GM21360 (cell line): Measurements from ENCODE around the gene HS2ST1.
"Not testable (repeated sequence)": the region's sequence is repeated elsewhere in the genome, so short reads cannot be mapped to it uniquely, and the experiment has no call there.

Source experiments
- ATAC-seq: cut with Tn5 transposase; IDR thresholded peaks from one replicate; pipeline ENCODE4 v1.9.1; 2021; ENCODE audit warnings: mild to moderate bottlenecking, moderate library complexity; ENCODE audit not compliant: unreplicated experiment

Gene HS2ST1

DNA sequence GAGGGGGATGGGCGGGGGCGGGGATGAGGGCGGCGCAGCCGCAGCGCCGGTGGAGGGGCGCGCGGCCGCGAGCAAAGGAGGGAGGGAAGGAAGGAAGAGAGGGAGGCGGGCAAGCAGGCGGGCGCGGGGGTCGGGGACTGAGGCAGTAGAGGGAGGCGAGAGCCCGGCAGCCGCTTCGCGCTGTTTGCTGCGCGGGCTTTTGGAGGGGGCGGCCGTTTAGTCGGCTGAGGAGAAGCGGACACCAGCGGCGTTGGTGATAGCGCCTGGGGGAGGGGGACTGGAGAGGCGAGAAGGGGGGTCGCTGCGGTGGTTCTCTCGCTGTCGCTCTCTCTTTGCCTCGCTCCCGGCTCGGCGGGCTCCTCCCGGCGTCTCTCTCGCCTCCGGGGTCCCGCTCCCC, at the start of gene HS2ST1:
Gene HS2ST1, plus strand, starts transcription at position 35 of the 397 bp plus-strand sequence.
- no peak for ATAC-seq

GRCh38 chr1:86865973-86866637, 48.3 kb upstream of the HS2ST1 start:
- no peak for ATAC-seq

DNA sequence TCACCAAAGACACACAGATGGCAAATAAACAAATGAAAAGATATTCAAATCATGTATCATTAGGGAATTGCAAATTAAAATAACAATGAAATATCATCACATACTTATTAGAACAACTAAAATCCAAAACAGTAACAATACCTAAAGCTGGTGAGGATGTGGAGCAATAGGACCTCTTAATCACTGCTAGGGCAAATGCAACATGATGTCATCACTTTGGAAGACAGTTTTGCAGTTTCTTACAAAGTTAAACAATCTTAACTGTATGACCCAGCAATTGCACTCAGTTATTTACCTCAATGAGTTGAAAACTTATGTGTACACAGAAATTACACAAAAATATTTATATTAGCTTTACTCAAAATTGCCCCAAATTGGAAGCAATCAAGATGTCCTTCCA, 47.8 kb upstream of the HS2ST1 start:
- no peak for ATAC-seq

DNA sequence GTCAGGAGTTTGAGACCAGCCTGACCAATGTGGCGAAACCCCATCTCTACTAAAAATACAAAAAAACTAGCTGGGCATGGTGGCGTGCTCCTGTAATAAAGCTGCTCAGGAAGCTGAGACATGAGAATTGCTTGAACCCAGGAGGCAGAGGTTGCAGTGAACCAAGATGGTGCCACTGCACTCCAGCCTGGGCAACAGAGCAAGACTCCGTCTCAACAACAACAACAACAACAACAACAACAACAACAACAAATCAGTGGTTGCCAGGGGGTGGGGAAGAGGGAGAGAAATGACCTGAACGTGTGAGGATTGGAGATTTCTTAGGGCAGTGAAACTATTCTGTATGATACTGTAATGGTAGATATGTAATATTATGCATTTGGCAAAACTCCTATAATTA, 47.2 kb upstream of the HS2ST1 start:
- ATAC-seq = not testable (repeated sequence)

- no peak for ATAC-seq
Observed at GRCh38 chr1:86868477-86868876, 46.0 kb upstream of the HS2ST1 start.

DNA sequence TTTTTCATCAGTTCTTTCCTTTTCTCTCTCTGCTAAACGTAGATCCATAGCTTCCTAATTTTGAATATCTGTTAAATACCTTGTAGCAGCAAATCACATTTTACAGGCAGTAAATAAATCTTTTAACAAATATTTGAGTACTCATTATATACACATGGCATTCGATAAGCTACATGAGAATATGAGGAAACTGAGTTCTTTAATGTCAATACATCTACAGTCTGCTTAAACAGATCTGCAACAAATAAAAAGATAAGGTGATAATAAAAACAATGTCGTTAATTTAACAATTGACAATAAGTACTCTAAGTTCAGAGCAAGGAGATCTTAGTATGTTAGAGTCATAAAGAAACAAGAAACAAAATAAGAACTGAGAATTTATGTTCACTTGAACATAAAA, 43.4 kb upstream of the HS2ST1 start:
- no peak for ATAC-seq

DNA sequence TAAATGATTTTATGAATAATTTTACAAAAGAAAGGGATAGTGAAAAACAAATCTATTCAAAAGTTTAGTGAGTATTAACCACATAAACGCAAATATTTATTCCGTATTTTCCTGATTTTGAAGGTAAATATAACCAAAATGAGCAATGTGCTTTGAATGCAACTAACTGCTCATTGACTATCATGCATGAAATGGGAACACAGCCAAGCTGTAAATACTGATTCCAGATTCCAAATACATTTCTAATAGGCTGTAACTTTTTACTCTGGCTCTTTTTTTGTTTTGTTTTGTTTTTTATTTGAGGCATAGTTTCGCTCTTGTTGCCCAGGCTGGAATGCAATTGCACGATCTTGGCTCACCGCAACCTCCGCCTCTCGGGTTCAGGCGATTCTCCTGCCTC, 42.3 kb upstream of the HS2ST1 start:
- no peak for ATAC-seq

GRCh38 chr1:86875722-86876121, 38.7 kb upstream of the HS2ST1 start:
- ATAC-seq = no peak

- peak; percentile 57 for ATAC-seq
Observed at GRCh38 chr1:86887479-86888162, 26.8 kb upstream of the HS2ST1 start.

GRCh38 chr1:86888327-86888726, 26.1 kb upstream of the HS2ST1 start:
- no peak for ATAC-seq

DNA sequence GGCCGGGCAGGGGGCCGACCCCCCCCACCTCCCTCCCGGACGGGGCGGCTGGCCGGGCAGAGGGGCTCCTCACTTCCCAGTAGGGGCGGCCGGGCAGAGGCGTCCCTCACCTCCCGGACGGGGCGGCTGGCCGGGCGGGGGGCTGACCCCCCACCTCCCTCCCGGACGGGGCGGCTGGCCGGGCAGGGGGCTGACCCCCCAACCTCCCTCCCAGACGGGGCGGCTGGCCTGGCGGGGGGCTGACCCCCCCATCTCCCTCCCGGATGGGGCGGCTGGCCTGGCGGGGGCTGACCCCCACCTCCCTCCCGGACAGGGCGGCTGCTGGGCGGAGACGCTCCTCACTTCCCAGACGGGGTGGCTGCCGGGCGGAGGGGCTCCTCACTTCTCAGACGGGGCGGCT, 15.0 kb upstream of the HS2ST1 start:
- not testable (repeated sequence) for ATAC-seq

GRCh38 chr1:86905875-86906274, 8.6 kb upstream of the HS2ST1 start:
- ATAC-seq = no peak

- ATAC-seq = no peak
Observed at GRCh38 chr1:86906419-86906818, 8.0 kb upstream of the HS2ST1 start.

GRCh38 chr1:86912281-86912900, 2.0 kb upstream of the HS2ST1 start:
- ATAC-seq = no peak

DNA sequence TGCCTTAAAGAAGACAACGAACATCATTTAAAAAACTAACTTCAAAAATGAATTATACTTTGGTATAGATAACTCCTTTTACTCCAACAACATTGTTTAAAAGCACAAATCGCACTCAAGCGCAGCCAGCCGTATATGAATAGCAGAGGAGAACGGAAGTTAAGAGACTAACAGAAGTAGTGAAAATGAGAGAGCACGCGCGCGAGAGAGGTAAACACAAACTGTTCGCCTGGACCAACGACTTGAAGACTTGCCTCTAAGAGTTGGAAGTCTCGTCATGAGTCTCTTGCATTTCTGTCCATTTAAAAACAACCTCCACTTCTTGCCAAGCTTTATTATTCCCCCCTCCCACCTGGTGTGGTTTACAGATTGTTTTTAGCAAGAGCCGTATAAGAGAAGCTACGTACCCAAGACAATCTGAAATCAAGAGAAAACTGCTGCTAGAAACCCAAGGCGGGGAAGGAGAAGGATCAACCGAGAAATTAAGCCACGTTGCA, 988 bp upstream of the HS2ST1 start:
- no peak for ATAC-seq

DNA sequence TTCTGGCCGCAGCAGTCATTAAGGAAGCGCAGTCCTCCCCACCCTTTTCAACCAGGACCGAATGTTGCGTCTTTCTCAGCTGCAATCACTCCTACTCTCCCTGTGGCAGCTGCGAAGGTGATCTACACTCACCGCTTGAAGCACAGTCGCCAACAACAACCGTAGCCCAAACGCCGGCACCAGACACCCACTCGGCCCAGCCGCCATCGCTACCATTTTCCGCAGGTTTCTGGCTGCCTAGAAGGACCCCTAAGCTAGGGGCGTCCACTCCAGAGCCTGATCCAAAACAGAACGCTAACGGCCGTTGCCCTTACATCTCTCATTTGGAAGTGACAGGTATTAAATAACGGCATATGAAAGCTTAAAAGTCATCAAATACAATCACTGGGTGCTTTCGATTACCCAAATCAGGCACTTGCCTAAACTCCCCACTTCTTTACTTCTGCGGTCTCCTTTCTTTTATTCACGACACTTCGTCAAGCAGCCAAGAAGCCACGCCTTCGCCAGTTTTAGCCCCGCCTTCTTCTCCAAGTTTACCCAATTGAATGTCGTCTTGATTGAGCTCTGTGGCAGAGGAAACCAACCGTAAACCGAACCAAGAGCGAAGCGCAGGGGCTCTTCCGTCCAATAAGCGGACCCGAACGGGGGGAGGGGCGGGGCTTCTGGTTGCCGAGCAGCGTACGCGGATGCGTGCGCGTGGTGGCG, 387 bp upstream of the HS2ST1 start, which contains the start of gene SELENOF:
Gene SELENOF, minus strand, starts transcription at position 231 of the 705 bp plus-strand sequence. Its CDS starts 15 bp downstream, at position 216.
- peak; percentile 79 for ATAC-seq

DNA sequence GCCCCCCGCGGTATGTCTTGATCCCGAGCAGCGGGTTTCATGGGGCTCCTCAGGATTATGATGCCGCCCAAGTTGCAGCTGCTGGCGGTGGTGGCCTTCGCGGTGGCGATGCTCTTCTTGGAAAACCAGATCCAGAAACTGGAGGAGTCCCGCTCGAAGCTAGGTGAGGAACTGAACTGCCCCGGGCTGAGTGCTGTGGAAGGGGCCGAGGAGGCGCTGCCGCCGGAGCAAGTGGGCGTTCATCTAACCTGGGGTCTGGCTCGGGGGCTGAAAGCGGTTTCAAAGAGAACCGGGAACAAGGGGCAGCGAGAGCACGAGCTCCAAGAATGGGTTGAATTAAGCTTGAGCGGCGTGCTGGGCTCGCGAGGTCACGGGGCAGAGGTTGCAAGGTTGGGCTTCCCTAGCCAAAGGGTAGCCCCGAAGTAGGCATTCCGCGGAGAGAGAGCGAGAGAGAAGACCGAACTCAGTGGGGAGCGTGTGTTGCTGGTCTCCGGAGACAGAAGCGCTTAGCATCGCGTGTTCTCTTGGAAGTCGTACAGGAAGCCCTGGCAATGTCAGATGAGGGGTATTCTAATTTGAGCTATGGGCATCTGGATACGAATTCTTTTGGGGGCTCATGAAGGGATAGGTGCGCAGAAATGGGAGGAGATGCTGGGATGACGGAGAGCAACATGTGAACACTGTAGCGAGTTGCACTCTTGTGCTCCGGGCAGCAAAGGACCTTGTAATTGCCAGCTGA, 732 bp downstream of the HS2ST1 start:
- ATAC-seq = no peak

- no peak for ATAC-seq
Observed at GRCh38 chr1:86915737-86916235, 1.4 kb downstream of the HS2ST1 start.

DNA sequence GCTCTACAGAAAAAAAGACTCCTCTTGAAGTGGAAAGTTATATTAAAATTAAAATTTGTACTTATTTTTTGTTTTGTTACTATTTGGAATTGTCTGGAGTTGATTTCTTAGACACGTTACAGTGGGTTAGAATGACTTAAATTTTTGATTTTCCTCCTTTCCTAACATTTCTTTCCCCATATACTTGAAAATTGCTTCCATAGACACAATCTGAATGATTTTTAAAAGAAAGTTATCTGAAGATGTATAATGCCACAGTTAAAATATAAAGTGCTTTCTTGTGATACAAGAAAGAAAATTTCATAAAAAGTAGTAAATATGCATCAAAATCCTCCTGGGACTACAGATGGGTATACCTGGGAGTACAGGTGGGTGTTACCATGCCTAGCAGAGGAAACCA, 2.3 kb downstream of the HS2ST1 start:
- ATAC-seq = no peak

DNA sequence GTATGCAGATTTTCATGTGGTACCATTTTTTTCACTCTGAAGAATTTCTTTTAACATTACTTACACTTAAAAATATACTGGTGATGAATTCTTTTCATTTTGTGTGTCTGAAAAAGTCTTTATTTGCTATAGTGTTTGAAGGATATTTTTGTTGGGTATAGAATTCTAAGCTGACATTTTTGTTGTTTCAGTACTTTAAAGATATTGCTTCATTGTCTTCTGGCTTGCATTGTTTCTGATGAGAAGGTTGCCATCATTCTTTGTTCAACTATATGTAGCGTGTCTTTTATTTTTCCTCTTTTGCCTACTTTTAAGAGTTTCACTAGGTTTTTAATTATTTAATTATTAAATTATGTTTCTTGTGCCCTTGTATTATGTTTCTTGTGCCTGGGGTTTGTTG, 8.0 kb downstream of the HS2ST1 start:
- ATAC-seq = no peak
